ENCODE measurements around the gene ZBTB1. TPM values are rescaled to one million over a fixed set of nuclear protein-coding genes. Genes with fewer than 3 reads are reported as not detected.
"Not testable (repeated sequence)": the region's sequence is repeated elsewhere in the genome, so short reads cannot be mapped to it uniquely, and the experiment has no call there.

Gene ZBTB1
- total and polyA plus RNA-seq, 2 donors, result 24.1 to 96.6 TPM

DNA sequence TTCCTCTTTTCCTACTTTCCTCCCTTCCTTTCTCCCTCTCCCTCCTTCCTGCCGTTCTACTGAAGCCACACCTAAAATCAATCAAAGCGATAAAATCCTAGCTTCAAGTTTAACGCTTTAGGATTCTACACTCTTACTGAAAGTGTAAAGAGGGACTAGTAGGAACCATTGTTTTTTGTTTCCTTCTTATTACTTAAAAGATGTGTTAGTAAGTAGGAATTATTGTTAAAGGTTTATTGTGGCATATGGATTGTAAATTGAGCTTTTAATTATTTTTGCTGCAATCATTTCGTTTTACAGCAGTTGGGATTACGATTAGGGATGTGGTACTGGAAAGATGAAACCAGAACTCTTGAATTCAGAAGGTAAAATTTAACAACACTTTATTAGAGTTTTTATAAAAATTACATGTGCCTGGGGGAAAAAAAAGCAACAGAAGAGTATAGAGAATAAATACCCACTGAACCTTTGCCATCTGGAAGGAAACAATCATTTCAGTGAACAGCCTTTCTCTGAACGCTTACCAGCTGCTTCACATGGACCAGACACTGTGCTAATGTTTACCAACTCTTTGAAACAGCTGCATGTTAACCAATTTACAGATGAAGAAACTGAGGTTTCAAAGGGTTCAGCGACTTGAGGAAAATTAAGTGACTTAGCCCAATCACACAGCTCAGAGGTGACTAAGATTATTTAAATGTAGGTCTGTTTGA, 46.2 kb downstream of the ZBTB1 start:
- Histone ChIP-seq H3K4me3 (ENCODE audit: low read depth, low read length) (no peak overlapping the region), H3K36me3 (ENCODE audit: insufficient read depth) (no peaks in the 10 kb centered on the region), H3K4me1 (ENCODE audit: insufficient read depth) (no peaks in the 10 kb centered on the region), H3K27ac (ENCODE audit: low read depth) (no peak overlapping the region)
- WGBS, result 67% methylated on average over 7 of the region's 7 CpGs
- DNase-seq (ENCODE audit: extremely low spot score), result no peak

DNA sequence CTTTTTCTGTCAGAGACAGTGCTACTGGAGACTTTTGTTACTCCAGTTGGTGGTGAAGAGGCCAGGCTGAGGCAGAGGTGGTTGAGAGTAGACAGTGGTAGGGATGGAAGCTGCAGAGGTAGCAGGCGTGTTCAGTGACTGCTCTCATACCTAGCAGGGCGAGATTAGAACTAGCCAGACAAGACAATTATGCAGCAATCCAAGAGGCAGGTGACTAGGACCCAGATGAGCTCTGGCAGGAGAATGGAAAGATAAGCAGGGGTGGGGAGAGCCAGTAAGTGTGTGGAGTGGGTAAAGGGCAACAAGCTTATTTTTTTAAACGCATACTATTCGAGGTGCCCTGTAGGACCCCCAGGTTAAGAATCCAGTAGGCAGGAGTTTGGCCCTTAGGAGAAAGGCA, 50.0 kb downstream of the ZBTB1 start:
- no peak overlapping the region for H3K4me3 ChIP-seq (ENCODE audit: low read depth, low read length)
- WGBS, result 65% methylated on average over 4 of the region's 4 CpGs

DNA sequence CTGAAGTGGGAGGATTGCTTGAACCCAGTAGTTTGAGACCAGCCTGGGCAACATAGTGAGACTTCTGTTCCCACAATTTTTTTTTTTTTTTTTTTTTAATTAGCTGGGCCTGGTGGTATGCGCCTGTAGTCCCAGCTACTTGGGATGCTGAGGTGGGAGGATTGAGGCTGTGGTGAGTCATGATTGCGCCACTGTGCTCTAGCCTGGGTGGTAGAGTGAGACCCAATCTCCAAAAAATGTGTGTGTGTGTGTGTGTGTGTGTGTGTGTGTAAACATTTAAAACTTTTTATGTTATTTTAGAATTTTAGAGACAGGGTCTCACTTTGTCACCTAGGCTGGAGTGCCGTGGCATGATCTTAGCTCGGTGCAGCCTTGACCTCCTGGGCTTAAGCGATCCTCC, 52.0 kb downstream of the ZBTB1 start:
- Histone ChIP-seq H3K4me1 (ENCODE audit: insufficient read depth) (no peaks in the 10 kb centered on the region), H3K27ac (ENCODE audit: low read depth) (no peak overlapping the region), H3K4me3 (ENCODE audit: low read depth, low read length) (no peak overlapping the region), H3K36me3 (ENCODE audit: insufficient read depth) (no peaks in the 10 kb centered on the region)
- WGBS, result 96% methylated on average over 5 of the region's 5 CpGs
- no peak for DNase-seq (ENCODE audit: extremely low spot score)

More for the DNA sequence above, 50.0 kb downstream of the ZBTB1 start:
- Histone ChIP-seq H3K27ac (ENCODE audit: low read depth) (no peak overlapping the region), H3K4me1 (ENCODE audit: insufficient read depth) (no peaks in the 10 kb centered on the region), H3K36me3 (ENCODE audit: insufficient read depth) (no peaks in the 10 kb centered on the region)
- no peak for DNase-seq (ENCODE audit: extremely low spot score)

DNA sequence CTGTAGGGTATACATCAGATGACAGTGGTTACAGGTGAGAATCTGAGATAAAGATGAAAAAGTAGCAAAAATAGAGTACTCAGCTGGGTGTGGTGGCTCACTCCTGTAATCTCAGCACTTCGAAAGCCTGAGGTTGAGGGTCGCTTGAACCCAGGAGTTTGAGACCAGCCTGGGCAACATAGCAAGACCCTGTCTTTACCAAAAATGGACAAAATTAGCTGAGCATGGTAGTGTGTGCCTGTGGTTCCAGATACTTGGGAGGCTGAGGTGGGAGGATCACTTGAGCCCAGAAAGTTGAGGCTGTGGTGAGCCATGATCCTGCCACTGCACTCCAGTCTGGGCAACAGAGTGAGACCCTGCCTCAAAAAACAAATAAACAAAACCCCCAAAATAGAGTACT, 53.6 kb downstream of the ZBTB1 start:
- H3K27ac ChIP-seq (ENCODE audit: low read depth); H3K36me3 ChIP-seq (ENCODE audit: insufficient read depth); H3K4me1 ChIP-seq (ENCODE audit: insufficient read depth); DNase-seq (ENCODE audit: extremely low spot score); H3K4me3 ChIP-seq (ENCODE audit: low read depth, low read length): not testable (repeated sequence)
- 92% methylated on average over 2 of the region's 2 CpGs for WGBS

DNA sequence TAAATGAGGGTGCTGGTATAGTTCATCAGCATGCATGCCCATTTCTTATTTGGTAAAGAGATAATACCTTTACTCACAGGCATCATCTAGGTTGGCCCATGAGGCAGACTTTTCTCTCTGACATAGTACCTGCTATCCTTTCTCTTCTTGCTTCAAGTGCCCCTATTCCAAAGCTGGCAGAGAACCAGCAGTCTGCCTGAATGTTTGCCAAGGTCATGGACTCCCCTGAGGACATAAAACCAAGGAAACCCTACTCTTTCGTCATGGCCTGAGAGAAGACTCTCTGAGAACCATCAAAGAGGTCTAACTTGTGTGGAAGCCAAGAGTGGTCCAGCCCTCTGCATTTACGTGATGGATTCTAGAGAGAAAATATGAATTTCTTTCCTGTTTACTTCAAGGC, 57.1 kb downstream of the ZBTB1 start:
- no peak overlapping the region for H3K27ac ChIP-seq (ENCODE audit: low read depth)
- 81% methylated on average over 2 of the region's 2 CpGs for WGBS
- no peaks in the 10 kb centered on the region for H3K4me1 ChIP-seq (ENCODE audit: insufficient read depth)
- H3K36me3 ChIP-seq (ENCODE audit: insufficient read depth), result no peaks in the 10 kb centered on the region
- no peak for DNase-seq (ENCODE audit: extremely low spot score)
- H3K4me3 ChIP-seq (ENCODE audit: low read depth, low read length), result no peak overlapping the region

DNA sequence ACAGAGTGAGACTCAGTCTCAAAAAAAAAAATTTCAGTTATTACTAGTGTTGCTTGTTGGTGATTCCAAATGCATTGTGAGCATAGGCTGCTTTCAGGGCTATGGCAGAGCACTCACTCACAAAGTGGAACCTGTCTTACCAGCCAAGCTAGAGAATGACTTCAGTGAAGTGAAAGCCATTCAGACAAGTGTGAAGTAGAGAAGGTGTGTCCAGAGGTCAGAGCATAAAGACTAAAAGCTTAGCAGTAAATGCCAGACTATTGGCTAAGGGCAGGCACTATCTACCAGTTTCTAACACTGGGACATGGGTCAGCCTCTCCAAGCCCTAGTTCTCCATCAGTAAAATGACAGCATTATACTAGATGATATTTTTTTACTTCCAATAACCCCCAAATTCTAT, 57.9 kb downstream of the ZBTB1 start:
- DNase-seq (ENCODE audit: extremely low spot score), result no peak
- Histone ChIP-seq H3K4me1 (ENCODE audit: insufficient read depth) (no peaks in the 10 kb centered on the region), H3K27ac (ENCODE audit: low read depth) (no peak overlapping the region), H3K36me3 (ENCODE audit: insufficient read depth) (no peaks in the 10 kb centered on the region), H3K4me3 (ENCODE audit: low read depth, low read length) (no peak overlapping the region)

DNA sequence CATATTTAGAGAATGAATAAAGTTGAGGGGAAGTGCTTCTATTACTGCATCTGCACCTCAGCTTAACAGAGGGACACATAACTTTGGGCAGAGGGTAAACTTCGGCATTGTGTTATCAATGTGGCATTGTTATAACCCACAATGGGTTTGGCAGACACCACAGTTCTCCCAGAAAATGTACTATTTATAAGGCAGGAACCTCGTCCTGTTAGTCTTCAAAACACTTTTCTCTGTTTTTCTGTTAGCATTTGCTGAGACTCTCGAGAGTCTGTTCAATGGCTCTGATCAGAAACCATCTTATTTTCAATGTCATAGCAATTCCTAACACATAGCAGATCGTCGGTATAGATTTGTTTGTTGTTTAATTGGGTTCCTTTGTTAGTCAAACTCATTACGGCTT, 59.1 kb downstream of the ZBTB1 start:
- Histone ChIP-seq H3K27ac (ENCODE audit: low read depth) (no peak overlapping the region), H3K4me3 (ENCODE audit: low read depth, low read length) (no peak overlapping the region), H3K36me3 (ENCODE audit: insufficient read depth) (no peaks in the 10 kb centered on the region), H3K4me1 (ENCODE audit: insufficient read depth) (no peaks in the 10 kb centered on the region)
- WGBS, result 81% methylated on average over 6 of the region's 6 CpGs
- no peak for DNase-seq (ENCODE audit: extremely low spot score)

DNA sequence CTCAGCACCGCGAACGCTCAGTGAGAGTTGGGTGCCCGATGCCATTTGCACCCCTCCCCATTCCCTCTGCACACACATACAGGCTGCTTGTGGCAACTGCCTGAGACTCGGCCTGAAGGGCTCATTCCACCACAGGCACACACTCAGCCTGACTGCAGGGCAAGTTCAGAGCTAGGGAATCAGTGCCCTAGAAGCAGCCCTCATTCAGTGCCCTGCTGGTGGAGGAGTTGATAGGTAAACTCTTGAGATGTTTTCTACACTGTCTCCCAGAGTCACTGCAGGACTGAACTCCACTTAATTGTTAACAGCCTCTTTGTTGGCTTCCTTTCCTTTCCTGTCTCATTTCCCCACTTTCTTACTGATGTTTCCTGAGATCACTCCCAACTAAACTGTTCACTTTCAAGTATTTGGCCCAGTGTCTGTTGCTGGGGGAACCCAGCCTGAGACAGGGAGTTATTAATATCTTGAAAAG, 62.1 kb downstream of the ZBTB1 start:
- Histone ChIP-seq H3K4me3 (ENCODE audit: low read depth, low read length) (no peak overlapping the region), H3K4me1 (ENCODE audit: insufficient read depth) (no peaks in the 10 kb centered on the region), H3K36me3 (ENCODE audit: insufficient read depth) (no peaks in the 10 kb centered on the region), H3K27ac (ENCODE audit: low read depth) (no peak overlapping the region)
- 77% methylated on average over 5 of the region's 5 CpGs for WGBS
- DNase-seq (ENCODE audit: extremely low spot score), result no peak

DNA sequence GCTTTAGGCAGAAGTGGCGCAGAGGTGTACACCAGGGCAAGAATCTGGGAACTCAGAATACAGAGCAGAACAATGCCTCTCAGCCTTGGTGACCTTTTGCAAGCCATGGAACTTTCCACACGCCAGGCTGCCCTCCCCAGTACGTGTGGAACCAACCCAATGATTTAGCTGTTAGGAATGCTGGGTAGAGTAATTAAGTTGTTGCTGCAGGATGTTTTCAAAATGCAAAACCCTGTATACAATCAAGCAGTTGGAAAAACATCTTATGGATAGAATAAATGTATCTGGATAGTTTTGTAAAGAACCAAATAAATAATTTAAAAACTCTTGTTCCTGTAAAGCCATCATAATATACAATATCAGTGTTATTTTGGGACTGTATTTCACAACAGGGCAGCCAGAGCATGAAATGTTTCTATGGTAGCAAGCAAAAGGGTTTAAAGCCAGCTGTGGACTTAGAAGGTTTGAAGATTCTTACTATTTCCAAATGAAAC, 64.6 kb downstream of the ZBTB1 start:
- Histone ChIP-seq H3K36me3 (ENCODE audit: insufficient read depth) (no peaks in the 10 kb centered on the region), H3K27ac (ENCODE audit: low read depth) (no peak overlapping the region), H3K4me3 (ENCODE audit: low read depth, low read length) (no peak overlapping the region), H3K4me1 (ENCODE audit: insufficient read depth) (no peaks in the 10 kb centered on the region)
- WGBS, result 32% methylated on average over 3 of the region's 3 CpGs
- no peak for DNase-seq (ENCODE audit: extremely low spot score)

DNA sequence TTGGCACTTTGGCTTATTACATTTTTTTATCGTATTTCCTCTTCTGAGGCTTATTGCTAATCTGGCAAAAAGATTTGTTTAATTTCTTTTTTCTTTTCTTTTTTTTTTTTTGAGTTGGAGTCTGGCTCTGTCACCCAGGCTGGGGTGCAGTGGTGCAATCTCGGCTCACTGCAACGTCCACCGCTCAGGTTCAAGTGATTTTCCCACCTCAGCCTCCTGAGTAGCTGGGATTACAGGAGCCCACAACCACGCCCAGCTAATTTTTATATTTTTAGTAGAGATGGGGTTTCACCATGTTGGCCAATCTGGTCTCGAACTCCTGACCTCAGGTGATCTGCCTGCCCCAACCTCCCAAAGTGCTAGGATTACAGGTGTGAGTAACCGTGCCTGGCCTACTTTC, 65.1 kb downstream of the ZBTB1 start:
- not testable (repeated sequence) for H3K4me1 ChIP-seq (ENCODE audit: insufficient read depth); DNase-seq (ENCODE audit: extremely low spot score); H3K27ac ChIP-seq (ENCODE audit: low read depth); H3K36me3 ChIP-seq (ENCODE audit: insufficient read depth); H3K4me3 ChIP-seq (ENCODE audit: low read depth, low read length)
- WGBS, result 73% methylated on average over 7 of the region's 7 CpGs

DNA sequence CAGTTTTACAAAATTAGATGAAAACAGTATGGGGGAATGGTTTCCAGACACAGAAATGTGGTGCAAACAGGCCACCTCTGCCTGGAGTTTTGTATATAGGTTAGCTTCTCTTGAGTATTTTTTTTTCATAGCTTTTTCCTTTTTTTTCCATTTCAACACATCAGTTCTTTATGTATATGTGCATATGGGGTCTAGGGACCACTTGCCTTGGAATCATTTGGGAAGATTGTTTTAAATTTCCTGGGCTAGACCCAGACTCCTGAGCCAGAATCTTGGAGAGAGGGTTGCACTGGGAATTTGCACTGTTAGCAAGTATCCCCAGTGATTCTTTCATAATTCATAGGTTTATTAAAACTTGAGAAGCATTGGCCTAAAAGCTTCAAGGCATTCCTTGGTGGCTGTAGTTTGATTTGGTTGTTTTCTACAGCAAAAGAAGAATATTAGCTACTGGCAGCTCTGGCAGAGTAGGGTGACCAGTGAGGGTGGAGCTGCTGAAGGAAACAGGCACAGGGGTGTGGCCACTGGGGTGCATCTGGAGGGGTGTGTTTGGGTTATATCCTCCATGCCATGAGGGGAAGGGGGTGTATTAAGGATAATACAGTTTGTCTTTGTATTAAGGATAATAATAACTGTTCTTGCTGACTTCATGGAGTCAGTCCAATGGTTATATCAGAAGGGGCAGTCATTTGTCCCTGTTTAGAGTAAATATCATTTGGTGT, 68.0 kb downstream of the ZBTB1 start:
- Histone ChIP-seq H3K4me1 (ENCODE audit: insufficient read depth) (no peaks in the 10 kb centered on the region), H3K27ac (ENCODE audit: low read depth) (no peak overlapping the region), H3K36me3 (ENCODE audit: insufficient read depth) (no peaks in the 10 kb centered on the region), H3K4me3 (ENCODE audit: low read depth, low read length) (no peak overlapping the region)
- no peak for DNase-seq (ENCODE audit: extremely low spot score)

DNA sequence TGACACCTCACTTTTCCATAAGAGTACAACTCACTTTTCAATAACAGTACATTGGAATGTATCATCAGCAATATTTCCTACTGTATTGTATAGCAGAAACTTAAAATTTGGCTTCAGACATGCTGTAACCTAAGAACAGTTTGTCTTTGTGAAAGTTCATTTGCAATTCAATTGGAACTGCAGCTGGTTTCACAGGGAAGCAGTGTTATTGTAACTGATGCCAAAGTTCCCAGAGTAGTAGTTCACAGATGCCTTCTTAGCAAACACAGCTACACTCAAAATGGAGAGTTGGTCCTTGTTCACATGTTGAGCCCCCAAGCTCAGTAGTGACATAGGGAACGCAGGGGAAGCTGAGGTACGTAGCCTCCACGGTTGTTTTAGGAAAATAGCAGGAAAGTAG, 68.5 kb downstream of the ZBTB1 start:
- H3K27ac ChIP-seq (ENCODE audit: low read depth), result no peak overlapping the region
- H3K4me1 ChIP-seq (ENCODE audit: insufficient read depth), result no peaks in the 10 kb centered on the region
- no peak for DNase-seq (ENCODE audit: extremely low spot score)
- H3K4me3 ChIP-seq (ENCODE audit: low read depth, low read length), result no peak overlapping the region
- H3K36me3 ChIP-seq (ENCODE audit: insufficient read depth), result no peaks in the 10 kb centered on the region
- 77% methylated on average over 3 of the region's 3 CpGs for WGBS
